GM18909 (cell line): ENCODE results near the gene CNIH3.
"Not testable (repeated sequence)": the region's sequence is repeated elsewhere in the genome, so short reads cannot be mapped to it uniquely, and the experiment has no call there.

Experiments used
- ATAC-seq: cut with Tn5 transposase; IDR thresholded peaks from one replicate; pipeline ENCODE4 v1.9.1; 2021; ENCODE audit warnings: mild to moderate bottlenecking; ENCODE audit not compliant: unreplicated experiment, poor library complexity

The CNIH3 gene

DNA sequence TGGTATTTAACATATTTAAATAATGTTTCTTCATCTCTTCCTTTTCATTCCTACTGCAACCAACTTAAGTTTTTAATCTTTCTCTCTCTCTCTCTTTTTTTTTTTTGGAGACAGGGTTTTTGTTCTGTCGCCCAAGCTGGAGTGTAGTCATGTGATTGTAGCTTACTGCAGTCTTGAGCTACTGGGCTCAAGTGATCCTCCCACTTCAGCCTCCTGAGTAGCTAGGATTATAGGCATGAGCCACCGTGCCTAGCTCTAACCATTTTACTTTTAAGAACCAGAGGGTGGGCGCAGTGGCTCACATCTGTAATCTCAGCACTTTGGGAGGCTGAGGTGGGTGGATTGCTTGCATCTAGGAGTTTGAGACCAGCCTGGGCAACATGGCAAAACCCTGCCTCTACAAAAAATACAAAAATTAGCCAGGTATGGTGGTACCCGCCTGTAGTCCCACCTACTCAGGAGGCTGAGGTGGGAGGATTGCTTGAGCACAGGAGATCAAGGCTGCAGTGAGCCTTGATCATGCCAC, 95.2 kb downstream of the CNIH3 start:
- not testable (repeated sequence) for ATAC-seq

- ATAC-seq: no peak
Observed at GRCh38 chr1:224711876-224712275, 95.8 kb downstream of the CNIH3 start.

DNA sequence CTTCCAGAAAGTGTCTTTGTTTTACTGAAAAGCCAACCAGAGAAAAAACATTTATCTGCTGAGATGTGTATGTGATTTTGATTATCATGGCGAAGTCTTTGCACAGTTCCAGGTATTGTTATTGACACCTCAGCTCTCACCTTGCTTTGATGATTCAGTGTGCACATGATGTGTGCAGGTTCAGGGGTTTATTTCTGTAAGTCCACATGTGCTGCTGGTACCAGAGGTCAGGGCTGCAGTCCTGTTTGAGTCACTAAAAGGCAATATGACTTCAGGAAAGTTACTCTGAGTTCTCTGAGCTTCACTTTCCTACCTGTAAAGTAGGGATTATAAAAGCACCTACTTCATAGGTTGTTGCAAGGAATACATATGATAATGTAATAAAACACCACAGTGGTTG, 97.1 kb downstream of the CNIH3 start:
- no peak for ATAC-seq

DNA sequence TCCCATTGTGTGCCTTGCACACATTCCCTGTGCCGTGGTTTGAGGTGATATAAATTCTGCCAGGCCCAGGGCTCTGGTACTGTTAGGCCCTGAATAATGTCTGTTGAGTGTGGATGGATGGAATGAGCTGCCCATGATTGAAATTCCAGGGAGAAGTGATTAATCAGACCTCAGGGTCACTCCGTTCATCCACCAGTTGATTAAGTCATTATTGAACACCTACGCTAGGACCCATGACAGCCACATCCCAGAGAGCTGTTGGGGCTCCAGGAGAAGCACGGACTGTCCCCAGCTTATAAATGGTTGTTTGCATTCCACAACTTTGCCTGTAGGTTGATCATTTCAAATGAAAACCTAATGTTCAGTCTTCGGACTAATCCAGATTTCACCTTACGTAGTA, 98.4 kb downstream of the CNIH3 start:
- no peak for ATAC-seq

DNA sequence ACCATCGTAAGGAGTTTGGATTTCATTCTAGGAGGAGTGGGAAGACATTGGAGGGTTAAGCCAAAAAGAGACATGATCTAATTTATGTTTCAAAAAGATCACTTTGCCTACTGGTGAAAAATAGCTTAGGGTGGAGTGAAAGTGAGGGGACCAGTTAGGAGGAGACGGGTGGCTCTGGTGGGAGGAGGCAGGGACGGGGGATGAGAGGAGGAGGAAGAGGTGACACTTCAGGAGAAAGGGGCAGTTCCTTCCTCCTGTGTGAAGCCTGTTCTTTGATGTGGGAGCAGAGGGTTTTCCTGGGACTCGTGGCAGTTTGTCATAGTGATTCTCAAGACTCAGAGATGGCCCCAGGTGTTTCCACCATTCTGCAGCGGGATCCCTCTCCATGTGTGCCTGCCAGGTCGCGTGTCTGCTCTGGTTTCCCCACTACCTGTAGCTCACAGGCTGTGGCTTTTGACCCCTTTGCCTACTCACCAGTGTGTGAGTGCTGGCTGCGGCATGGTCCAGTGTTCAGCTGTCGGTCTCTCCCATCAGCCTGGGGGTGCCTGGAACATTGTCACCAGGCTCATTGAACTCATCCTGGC, 102.4 kb downstream of the CNIH3 start:
- ATAC-seq: no peak

DNA sequence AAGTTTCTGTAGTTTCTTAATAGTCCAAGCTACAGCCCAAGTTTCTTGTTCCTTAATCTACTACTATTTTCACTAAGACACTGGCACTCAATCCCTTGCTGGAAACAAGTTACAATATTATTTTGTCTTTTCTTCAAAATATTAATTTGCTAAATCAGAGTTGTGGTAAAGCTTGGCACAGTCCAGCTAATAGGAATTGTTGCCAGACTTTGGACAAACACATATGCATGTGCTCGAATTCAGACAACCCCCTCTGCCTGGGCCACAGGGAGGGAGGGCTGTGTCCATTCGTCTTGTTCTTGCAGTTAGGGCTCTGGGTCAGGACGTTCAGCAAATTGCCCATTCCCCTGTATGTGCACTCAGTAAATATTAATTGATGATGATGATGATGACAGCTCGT, 103.6 kb downstream of the CNIH3 start:
- ATAC-seq: no peak

- ATAC-seq: no peak
Observed at GRCh38 chr1:224720216-224720615, 104.1 kb downstream of the CNIH3 start.

DNA sequence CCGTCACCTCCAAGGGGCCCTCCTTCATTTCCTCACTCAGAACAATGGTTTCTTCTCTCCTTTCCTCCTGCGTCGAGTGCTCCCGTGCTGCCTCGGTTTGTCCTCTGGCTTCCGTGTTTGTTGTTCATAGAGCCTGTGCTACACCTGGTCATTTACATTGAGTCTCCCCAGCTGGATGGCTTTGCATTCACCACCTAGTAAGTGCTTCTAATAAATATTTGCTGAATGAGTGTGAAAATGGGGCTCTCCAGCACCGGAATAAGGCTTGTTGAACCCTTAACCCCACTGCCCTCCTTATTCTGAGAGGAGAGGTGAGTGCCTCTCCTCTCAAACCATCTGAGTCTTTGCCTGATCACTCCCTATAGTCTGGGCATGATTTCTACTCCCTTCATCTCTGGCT, 104.9 kb downstream of the CNIH3 start:
- ATAC-seq: no peak

DNA sequence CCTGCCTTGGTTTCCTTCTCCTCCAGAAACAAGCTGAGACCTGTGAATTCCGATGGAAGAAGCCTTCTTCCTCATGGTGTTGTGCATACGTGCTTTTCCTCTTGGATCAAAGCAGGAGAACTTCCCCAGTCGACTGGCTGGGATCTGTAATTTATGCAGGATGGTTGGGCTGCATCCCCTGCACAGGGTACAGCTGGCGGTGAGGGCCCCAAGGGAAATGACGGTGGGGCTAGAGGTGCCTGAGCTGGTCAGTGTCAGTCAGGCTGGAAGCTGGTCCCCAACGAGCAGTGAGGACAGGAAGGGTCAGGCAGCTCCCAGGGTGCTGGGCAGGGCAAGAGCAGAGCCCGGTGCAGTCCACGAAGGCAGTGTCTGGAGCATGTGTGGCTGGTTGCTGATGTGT, 106.7 kb downstream of the CNIH3 start:
- no peak for ATAC-seq

GRCh38 chr1:224724566-224724965, 108.4 kb downstream of the CNIH3 start:
- no peak for ATAC-seq

DNA sequence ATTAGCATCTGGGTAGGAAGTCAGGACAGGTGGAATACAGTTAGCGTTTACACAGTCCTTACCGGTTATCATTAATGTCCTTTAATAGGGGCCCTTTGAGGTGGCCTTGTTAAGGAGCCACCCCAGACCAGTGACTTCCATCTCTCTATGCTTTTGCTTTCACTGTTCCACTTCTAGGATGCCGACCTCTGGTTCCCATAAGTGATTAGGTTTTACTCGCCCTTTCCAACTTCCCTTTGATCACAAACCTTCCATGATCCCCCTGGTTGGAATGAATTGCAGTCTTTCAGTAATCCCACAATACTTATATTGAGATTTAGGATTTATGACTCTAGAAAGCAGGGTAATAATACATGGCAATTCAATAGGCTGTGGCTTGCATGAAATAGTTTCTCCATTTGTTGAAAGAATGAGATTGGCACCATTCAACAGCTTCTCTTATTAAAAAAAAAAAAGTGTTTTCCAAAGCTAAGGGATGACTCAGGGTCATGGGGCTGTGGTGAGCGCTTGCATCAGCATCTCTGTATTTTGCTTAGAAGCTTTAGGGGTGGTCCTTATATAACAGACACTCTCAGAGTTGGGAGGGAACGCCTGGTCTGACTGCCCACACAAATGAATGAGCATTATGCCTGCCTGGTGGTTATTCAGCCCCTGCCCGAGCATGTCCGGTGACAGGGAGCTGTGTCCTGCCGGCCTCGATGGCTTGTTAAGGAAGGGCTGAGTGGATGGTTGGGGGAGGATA, 110.5 kb downstream of the CNIH3 start:
- no peak for ATAC-seq

GRCh38 chr1:224727351-224728289, 111.5 kb downstream of the CNIH3 start:
- ATAC-seq: no peak

DNA sequence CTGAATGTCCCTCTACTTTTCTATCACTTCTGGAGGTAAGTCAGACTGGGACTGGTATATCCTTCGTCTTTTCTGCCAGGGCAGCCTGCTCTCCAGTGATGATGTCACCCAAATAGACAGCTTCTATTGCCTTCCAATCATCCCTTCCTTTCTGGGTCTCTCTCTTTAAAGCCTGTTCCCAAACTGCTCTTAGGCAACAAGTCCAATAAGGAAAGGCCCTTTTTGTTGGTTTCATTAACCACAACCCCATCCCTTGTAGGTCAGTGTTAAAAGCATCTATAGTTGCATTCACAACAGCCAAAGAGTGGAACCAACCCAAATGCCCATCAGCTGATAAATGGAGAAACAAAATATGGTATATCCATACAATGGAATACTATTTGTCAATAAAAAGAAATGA, 114.4 kb downstream of the CNIH3 start:
- ATAC-seq: no peak

DNA sequence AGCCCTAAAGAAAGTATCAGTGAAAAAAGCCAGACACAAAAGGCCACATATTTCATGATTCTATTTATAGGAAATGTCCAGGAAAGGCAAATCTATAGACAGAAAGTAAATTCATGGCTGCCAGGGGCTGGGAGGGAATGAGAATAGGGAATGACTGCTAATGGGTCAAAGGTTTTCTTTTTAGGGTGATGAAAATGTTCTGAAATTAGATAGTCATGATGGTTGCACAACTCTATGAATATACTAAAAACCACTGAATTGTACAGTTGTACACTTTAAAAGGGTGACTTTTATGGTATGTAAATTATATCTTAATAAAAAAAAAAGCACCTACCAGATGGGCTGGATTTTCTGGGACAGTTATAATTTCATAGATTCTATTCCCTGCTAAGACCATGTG, 114.8 kb downstream of the CNIH3 start:
- no peak for ATAC-seq

DNA sequence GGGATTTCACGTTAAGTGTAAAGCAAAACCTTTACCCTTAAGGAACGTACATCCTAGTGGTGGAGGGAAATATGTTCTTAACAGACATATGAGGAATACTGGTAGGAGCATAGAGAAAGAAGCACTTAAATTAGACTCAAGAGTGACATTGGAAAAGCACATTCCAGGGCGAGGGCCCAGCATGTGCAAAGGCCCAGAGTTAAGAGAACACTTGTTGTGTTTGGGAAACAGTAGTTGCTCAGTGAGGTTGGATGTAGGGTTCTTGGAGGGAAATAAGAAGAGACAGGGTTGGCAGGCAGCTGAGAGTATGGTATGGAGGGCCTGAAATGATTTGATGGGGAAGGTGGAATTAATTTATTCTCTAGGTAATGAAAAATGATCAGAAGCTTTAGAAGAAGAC, 115.5 kb downstream of the CNIH3 start:
- ATAC-seq: no peak

GRCh38 chr1:224732377-224733026, 116.4 kb downstream of the CNIH3 start:
- no peak for ATAC-seq

- peak; percentile 55 for ATAC-seq
Observed at GRCh38 chr1:224733027-224733911, 117.2 kb downstream of the CNIH3 start.

GRCh38 chr1:224734261-224734935, 118.3 kb downstream of the CNIH3 start:
- no peak for ATAC-seq

DNA sequence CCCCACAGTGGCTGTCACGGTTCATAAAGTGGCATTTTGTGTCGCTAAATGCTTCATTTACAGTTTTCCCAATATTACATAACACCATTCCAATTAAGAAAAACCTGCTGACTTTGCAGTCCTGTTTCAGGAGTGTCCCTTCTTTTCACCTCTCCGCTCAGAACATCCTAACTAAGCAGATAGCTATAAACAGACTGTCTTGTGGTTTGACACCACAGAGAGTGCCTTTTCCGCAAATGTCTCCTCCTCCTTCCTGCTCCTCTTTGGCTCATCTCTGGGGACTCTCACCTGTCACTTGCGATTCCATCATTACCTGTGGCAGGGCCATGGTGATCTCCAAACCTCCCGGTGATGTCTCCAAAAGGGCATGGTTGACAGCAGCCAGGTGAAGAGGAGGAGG, 119.0 kb downstream of the CNIH3 start:
- ATAC-seq: no peak
